SK-N-SH (cell line): ENCODE results near the gene RICTOR.

Experiments
- EP300 ChIP-seq, 2 experiments: IDR thresholded peaks; 2 replicates each; pipeline versions ENCODE4 v1.4.0 to v1.6.1; 2012; ENCODE audit warnings: borderline replicate concordance in 1 of 2, low read depth in 1 of 2, low read length in 1 of 2
- GABPA ChIP-seq: IDR thresholded peaks from 2 replicates; pipeline ENCODE4 v1.4.0; 2012; ENCODE audit warnings: low read depth, mild to moderate bottlenecking
- MEF2A ChIP-seq: IDR thresholded peaks from 2 replicates; pipeline ENCODE4 v1.4.0; 2012; ENCODE audit warnings: low read depth, borderline replicate concordance
- POLR2AphosphoS5 ChIP-seq: IDR thresholded peaks from 2 replicates; pipeline ENCODE4 v1.6.1; 2012; ENCODE audit warnings: low read depth, low read length
- TF ChIP-seq, protein P1 (sequence below): fragments of 200-600 bp; sonication (generic); IDR thresholded peaks from 2 replicates; pipeline ENCODE4 v1.6.1; 2017; ENCODE audit warnings: antibody characterized with exemption, mild to moderate bottlenecking, moderate library complexity
- TF ChIP-seq, protein P2 (sequence below): IDR thresholded peaks from 2 replicates; pipeline ENCODE4 v1.4.0; 2012; ENCODE audit warnings: low read depth

DNA sequence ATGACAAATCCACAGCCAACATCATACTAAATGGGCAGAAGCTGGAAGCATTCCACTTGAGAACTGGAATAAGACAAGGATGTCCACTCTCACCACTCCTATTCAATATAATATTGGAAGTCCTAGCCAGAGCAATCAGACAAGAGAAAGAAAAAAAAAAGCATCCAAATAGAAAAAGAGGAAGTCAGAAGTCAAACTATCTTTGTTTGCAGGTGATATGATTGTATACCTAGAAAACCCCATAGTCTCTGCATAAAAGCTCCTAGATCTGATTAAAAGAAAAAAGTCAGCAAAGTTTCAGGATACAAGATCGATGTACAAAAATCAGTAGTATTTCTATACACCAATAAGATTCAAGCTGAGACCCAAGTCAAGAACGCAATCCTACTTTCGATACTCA lies 162.3 kb downstream of the RICTOR start:
- TF ChIP-seq MEF2A (no peak), EP300 (IDR thresholded peaks at IDR 0.05; ENCODE audit: borderline replicate concordance in 1 of 2, low read depth in 1 of 2, low read length in 1 of 2) (no peak), POLR2AphosphoS5 (no peak), GABPA (no peak)
- TF ChIP-seq, protein P1, sequence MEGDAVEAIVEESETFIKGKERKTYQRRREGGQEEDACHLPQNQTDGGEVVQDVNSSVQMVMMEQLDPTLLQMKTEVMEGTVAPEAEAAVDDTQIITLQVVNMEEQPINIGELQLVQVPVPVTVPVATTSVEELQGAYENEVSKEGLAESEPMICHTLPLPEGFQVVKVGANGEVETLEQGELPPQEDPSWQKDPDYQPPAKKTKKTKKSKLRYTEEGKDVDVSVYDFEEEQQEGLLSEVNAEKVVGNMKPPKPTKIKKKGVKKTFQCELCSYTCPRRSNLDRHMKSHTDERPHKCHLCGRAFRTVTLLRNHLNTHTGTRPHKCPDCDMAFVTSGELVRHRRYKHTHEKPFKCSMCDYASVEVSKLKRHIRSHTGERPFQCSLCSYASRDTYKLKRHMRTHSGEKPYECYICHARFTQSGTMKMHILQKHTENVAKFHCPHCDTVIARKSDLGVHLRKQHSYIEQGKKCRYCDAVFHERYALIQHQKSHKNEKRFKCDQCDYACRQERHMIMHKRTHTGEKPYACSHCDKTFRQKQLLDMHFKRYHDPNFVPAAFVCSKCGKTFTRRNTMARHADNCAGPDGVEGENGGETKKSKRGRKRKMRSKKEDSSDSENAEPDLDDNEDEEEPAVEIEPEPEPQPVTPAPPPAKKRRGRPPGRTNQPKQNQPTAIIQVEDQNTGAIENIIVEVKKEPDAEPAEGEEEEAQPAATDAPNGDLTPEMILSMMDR = no peak
- TF ChIP-seq, protein P2, sequence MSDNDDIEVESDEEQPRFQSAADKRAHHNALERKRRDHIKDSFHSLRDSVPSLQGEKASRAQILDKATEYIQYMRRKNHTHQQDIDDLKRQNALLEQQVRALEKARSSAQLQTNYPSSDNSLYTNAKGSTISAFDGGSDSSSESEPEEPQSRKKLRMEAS = no peak
